ENCODE results near the gene NFATC3.
"Not testable (repeated sequence)": the region's sequence is repeated elsewhere in the genome, so short reads cannot be mapped to it uniquely, and the experiment has no call there.

Gene NFATC3

DNA sequence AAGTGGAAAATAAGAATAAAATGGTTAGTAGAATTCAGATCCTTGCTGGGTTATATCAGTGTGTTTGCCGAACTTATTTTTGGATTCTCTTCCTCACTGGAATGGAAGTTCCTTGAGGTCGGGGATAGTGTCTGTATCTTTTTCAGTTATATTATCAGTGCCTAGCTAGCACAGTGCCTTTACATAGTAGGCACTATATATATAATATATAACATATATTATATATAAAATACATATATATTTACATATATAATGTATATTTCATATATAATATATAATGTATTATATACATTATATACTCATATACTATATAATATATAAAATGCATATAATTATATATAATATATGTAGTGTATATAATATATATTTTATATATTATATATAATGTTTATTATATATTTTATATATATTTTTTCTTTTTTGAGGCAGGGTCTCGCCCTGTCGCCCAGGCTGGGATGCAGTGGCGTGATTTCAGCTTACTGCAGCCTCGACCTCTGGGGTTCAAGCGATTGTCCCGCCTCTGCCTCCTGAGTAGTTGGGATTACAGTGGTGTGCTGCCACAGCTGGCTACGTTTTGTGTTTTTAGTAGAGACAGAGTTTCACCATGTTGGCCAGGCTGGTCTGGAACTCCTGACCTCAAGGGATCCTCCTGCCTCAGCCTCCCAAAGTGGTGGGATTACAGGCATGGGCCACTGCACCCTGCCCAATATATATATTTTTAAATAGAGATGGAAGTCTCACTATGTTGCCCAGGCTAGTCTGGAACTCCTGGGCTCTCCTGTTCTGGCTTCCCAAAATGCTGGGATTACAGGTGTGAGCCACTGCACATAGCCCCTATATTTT, 3.2 kb downstream of the NFATC3 start:
- no peak for DNase-seq (ENCODE audit: low read depth in 2 of 2)

DNA sequence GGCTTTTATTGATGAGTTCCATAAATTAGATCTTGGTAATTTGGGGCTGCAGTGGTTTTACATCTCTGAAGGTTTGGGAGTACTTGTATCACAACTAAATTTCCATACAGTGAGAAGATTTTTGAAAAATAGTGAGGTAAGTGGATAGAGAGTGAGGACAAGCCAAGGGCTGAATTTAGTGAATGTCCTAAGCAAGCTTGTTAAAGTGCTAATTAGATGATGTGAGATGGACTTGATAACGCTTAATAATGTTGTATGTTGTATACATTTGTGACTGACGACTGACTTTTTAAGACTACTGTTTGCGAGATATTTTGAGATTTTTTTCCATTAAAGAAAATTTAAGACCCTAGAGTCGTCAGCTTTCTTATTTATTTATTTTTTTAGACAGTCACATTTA, 3.9 kb downstream of the NFATC3 start:
- DNase-seq (ENCODE audit: low read depth in 2 of 2), result no peak

DNA sequence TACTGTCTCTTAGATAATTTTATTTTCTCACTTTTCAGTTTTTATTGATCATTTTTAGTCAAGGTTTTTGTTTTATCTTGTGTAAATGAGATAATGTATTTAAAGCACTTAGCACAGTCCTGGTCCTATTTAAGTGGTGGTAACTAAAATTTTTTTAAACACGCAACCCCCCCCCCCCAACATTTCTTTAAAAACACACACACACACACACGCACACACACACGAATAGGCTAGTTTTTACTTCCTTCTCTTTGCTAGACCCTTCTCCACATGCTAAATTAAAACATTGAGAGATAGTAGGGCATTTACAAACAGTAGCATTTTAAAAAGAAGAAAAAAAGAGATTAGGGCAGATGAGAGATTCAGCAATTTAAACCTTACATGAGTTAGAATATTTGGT, 5.0 kb downstream of the NFATC3 start:
- DNase-seq (ENCODE audit: low read depth in 2 of 2), result no peak

DNA sequence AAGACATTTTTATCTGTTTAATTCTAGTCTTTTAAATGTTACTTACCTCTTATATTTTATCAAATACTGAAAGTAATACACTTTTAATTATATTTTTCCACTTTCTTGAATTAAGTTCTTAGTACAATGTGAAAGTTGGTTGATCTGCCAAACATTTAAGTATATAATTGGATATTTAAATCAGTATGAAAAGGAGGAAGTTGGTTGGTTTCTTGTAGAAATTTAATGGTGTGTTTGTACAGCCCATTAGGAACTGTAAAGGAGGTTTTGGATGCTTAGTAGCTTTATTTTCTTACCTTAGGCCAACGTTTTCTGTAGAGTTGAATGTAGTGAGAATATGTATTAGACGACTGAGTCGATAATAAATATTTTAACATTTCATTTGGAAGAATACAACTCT, 5.4 kb downstream of the NFATC3 start:
- no peak for DNase-seq (ENCODE audit: low read depth in 2 of 2)

GRCh38 chr16:68091380-68092261, 6.5 kb downstream of the NFATC3 start:
- no peak for DNase-seq (ENCODE audit: low read depth in 2 of 2)

DNA sequence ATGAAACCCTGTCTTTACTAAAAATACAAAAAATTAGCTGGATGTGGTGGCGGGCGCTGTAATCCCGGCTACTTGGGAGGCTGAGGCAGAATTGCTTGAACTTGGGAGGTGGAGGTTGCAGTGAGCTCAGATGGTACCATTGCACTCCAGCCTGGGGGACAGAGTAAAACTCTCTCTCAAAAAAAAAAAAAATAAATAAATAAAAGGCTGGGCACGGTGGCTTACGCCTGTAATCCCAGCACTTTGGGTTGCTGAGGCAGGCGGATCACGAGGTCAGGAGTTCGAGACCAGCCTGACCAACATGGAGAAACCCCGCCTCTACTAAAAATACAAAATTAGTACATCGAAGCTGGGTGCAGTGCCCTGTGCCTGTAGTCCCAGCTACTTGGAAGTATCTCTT, 7.1 kb downstream of the NFATC3 start:
- not testable (repeated sequence) for DNase-seq (ENCODE audit: low read depth in 2 of 2)

DNA sequence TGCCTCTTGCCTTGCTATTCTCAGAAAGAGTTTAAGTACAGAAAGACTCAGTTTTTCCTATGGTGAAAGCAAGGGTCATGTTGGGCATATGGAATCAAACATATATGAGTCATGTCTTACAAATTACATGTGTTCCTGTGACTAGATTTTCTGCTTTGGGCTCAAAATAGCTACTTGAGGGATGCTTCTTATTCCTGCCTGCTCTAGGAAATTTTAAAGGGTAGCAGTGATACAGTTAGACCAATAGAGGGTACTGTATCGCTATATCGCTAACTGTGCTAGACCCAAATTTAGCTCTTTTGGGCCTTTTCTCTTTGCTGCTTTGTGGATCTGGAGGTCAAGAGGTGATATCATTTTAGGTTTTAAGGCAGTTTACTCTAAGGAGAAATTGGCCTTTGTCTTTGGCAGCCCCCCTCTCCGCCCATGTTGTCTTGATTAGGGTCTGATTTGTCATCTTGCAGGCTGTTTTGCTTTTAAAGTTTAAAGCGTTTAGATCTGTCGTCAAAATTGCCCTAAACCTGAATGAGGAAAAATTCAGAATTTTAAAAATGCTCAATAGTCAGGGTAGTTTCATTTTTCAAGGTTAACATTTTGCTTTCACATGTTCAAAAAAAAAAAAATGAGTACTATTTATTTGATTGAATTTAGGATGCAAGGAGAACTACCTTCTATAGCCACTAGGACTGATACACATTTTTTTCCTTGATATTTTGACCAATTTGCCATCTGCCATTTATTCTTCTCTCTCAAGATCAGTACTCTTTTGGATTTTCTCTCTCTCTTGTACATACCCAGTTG, 8.8 kb downstream of the NFATC3 start:
- no peak for DNase-seq (ENCODE audit: low read depth in 2 of 2)

- DNase-seq (ENCODE audit: low read depth in 2 of 2), result no peak
Measured at GRCh38 chr16:68094614-68094934, 9.4 kb downstream of the NFATC3 start.

DNA sequence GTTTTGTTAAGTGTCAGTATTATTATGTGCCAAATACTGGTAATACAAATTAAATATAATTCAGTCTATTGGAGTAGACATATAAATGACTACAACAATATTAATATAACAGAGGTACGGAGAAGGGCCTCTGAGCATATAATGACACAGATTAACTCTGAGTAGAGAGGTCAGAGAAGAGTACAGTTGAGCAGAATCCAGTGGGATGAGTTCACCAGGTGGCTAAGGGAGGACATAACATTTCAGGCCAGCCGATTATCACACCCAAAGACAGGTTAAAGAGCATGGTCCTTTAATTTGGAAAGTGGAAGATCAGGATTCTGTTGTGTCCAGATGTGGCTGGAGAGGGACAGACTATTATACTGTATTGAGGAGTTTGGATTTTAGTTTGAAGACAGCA, 11.3 kb downstream of the NFATC3 start:
- DNase-seq (ENCODE audit: low read depth in 2 of 2), result no peak

DNA sequence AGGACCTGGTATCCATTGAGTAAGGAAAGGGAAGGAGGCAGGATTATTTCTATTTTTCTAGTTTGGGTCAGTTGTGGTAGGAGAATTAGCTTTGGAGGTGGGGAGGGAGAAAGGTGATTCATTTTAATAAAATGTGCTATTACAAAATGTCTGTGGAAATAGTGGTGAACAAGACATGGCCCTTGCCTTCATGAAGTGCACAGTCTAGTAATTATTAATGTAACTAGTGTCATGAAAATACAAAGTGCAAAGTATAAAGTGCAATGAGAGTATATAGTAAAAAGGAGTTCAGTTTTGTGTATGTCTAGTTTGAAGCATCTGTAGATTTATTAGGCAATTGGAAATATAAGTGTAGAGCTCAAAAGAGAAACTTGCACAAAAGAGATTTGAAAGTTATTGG, 11.9 kb downstream of the NFATC3 start:
- no peak for DNase-seq (ENCODE audit: low read depth in 2 of 2)

DNA sequence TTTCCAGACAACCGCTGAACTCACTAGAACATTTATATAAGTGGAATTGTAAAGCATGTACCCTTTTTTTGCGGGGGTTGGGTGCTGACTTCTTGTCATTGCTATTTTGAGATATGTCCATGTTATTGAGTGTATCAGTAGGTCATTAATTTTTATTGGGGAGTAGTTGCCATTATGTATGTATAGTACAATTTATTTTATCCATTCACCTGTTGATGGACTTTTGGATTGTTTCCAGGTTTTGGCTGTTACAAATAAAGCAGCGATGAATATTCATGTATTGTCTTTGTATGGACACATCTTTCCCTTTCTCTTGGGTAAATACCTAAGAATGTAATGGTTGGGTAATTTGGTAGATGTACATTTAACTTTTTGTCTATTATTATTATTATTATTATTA, 12.7 kb downstream of the NFATC3 start:
- DNase-seq (ENCODE audit: low read depth in 2 of 2), result no peak

DNA sequence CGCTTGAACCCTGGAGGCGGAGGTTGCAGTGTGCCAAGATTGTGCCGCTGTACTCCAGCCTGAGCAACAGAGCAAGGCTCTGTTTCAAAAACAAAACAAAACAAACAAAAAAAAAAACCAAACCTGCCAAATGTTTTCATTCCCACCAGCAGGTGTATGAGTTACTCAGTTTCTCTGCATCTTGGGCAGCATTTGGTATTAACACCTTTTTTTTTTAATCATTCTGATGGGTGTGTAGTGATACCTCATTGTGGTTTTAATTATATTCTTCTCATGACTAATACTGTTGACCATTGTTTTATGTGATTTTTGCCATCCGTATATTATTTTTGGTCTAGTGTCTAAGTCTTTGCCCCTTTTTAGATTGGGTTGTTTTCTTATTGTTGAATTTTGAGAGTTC, 15.3 kb downstream of the NFATC3 start:
- no peak for DNase-seq (ENCODE audit: low read depth in 2 of 2)

- DNase-seq (ENCODE audit: low read depth in 2 of 2), result no peak
Measured at GRCh38 chr16:68105611-68106010, 20.4 kb downstream of the NFATC3 start.

GRCh38 chr16:68107230-68107928, 22.2 kb downstream of the NFATC3 start:
- not testable (repeated sequence) for DNase-seq (ENCODE audit: low read depth in 2 of 2)

GRCh38 chr16:68109156-68109555, 24.0 kb downstream of the NFATC3 start:
- DNase-seq (ENCODE audit: low read depth in 2 of 2), result not testable (repeated sequence)

- DNase-seq (ENCODE audit: low read depth in 2 of 2), result not testable (repeated sequence)
Measured at GRCh38 chr16:68110611-68111010, 25.4 kb downstream of the NFATC3 start.

- DNase-seq (ENCODE audit: low read depth in 2 of 2), result no peak
Measured at GRCh38 chr16:68111379-68111778, 26.2 kb downstream of the NFATC3 start.

GRCh38 chr16:68113059-68113761, 28.0 kb downstream of the NFATC3 start:
- no peak for DNase-seq (ENCODE audit: low read depth in 2 of 2)

GRCh38 chr16:68113765-68114240, 28.6 kb downstream of the NFATC3 start:
- no peak for DNase-seq (ENCODE audit: low read depth in 2 of 2)

DNA sequence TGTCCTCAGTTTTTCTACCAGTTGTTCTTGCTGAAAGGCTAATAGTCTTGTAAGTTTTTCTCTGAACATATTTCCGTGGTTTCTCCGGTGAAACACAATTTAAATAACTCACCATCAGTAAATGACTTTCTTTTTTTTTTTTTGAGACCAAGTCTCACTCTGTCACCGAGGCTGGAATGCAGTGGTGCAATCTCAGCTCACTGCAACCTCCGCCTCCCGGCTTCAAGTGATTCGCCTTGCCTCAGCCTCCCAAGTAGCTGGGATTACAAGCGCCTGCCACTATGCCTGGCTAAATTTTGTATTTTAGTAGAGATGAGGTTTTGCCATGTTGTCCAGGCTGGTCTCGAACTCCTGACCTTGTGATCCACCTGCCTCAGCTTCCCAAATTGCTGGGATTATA, 29.8 kb downstream of the NFATC3 start:
- not testable (repeated sequence) for DNase-seq (ENCODE audit: low read depth in 2 of 2)

- DNase-seq (ENCODE audit: low read depth in 2 of 2), result no peak
Measured at GRCh38 chr16:68115851-68116250, 30.7 kb downstream of the NFATC3 start.
